GM19468 (cell line): ENCODE results near the gene LAMB3.
A peak's percentile ranks its signal among the peaks of the same experiment; 100 is the strongest.

Source experiments
- ATAC-seq: cut with Tn5 transposase; IDR thresholded peaks from one replicate; pipeline ENCODE4 v1.9.1; 2021; ENCODE audit warnings: mild to moderate bottlenecking, moderate library complexity, moderate number of reproducible peaks; ENCODE audit not compliant: unreplicated experiment; ENCODE audit errors: extremely low read depth

LAMB3 gene

DNA sequence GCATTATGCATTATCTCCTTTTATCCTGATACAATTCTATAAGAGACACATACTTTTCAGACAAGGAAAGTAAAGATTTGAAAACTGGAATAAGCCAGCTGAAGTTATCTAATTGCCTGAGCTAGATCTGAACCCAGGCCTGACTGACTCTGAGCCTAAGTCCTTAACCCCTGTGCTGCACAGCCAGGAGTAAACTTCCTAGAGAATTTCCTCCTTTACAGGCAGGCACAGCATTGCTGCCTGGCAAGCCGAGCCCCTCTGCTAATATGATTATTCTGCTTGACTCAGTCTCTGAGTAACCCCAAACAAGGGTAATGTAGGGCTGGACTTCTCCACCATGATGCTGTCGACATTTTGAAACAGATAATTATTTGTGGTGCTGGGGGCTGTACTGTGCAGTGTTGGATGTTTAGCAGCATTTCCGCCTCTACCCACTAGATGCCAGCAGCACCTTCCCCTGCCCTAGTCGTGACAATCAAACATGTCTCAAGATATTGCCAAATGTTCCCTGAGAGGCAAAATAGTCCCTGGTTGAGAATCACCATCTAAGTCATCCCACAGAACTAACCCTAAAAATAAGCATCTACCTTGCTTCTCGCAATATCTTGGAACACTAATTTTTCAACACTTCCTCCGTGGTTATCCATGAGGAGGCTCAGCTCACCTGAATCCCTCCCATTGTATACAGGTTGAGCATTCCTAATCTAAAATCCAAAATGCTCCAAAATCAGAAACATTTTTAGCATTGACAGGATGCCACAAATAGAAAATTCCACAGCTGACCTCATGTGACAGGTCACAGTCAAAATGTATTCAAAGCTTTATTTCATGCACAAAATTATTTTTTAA is 50.2 kb downstream of the LAMB3 start:
- ATAC-seq, result peak; percentile 46

DNA sequence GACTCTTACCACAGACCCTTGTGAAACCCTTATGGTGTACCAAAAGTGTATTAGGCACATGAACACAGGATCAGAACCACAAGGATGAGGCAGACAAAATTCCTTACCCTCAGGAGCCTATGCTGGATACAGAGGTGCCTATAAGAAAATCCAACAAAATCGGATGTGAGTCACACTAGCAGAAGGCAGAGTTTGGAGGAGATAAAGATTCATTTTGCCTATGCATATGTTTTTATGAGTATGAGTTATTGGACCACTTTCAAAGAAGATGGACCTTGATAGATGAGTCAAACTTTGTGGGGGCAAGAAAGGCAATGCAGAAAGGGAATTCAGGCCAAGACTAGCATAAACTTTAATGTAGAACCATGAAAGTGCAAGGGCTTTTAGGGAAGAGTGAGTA is 51.7 kb downstream of the LAMB3 start:
- ATAC-seq, result no peak

DNA sequence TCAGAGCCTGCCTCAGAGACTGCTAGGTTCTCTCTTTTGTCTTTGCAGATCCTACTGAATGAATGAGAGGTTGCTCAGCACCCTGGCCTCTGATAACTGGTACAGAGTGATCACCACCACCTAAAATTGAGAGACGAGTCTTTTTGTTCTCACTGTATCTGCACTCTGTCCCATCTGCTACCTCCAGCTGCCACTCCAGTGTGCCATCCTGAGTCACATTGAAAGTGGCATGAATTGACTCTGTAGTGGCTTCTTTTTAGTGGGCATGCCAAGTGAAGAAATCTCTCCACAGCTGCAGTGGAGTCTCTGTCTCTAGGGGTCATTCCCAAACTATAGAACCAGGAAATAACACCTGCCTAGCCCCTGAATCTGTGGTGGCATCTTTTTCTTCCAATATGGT is 54.0 kb downstream of the LAMB3 start:
- ATAC-seq, result no peak

DNA sequence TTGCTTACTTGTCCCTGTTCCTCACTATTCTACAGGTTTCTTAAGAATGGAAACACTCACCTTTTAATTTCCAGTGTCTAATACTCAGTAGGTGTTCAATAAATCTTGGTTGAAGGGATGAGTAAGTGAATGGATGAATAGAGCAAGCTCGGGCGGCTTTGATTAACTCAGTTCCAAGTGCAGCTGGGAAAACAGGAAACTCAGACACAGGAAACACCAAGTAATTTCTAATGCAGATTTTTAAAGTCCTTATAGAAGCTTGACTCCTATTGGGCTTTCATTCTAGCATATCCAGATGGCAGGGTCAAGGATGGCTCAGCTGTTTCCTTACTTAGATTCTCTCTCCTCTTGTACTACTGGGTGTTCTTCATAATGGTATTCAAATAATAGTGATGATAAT is 54.7 kb downstream of the LAMB3 start:
- ATAC-seq, result no peak

- ATAC-seq, result no peak
Measured at GRCh38 chr1:209595599-209596285, 56.5 kb downstream of the LAMB3 start.

- ATAC-seq, result no peak
Measured at GRCh38 chr1:209595028-209595427, 57.2 kb downstream of the LAMB3 start.

DNA sequence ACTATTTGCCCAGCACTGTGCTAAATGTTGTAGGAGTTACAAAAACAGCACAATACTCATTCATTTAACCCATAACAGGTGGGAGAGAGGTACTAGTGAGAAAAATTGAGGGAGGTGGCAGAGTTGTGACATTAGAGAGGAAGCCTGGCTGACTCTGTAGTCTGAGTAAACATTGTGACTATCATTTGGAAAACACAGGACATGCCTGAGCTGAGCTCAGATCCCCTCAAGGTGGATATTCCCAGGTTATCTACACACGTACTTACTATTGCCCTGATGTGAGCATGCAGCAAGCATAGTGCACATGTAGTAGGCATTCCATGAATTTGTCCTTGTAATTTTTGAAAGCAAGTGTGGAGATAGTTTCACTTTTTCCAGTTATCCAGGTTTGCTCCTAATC is 57.8 kb downstream of the LAMB3 start:
- ATAC-seq, result no peak

- ATAC-seq, result no peak
Measured at GRCh38 chr1:209593747-209594146, 58.5 kb downstream of the LAMB3 start.

- ATAC-seq, result no peak
Measured at GRCh38 chr1:209590405-209590804, 61.8 kb downstream of the LAMB3 start.

DNA sequence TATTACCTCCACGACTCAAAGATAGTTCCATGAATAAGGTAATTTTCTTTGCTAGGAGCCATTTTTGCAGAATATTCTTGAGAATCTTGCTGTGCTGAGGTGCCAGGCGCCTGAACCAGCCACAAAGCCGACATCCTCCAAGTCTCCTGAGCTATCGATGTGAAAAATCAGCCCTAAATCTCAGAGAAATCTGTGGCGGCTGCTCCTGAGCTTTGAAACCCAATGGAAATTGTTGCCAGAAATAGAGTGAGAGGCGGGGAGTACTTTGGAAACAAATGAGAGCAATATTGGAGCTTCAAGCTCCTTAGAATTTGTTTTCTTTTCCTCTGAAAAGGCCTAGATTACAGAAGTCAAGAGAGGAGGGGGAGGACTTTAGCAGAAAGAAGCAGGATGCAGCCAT is 62.4 kb downstream of the LAMB3 start:
- ATAC-seq, result no peak

- no peak for ATAC-seq
Measured at GRCh38 chr1:209589440-209589839, 62.8 kb downstream of the LAMB3 start.

DNA sequence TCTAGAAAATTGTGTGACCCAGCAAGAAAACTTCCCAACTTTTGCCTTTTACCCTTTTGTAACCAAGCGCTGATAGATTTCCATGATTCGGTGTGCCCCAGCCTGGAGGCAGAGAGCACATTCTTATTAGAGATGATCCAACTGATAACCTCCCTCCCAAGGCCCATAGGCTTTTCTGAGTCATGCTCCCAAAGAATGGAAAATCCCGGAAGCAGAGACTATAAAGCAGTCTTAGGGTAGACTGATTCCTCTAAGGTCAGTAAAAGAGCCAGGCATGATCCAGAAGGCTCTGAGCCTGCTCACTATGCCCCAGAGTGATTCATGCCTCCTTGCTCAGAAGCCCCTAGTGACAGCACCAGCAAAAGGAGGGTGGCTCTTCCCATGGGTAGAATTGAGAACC is 64.4 kb downstream of the LAMB3 start:
- no peak for ATAC-seq

DNA sequence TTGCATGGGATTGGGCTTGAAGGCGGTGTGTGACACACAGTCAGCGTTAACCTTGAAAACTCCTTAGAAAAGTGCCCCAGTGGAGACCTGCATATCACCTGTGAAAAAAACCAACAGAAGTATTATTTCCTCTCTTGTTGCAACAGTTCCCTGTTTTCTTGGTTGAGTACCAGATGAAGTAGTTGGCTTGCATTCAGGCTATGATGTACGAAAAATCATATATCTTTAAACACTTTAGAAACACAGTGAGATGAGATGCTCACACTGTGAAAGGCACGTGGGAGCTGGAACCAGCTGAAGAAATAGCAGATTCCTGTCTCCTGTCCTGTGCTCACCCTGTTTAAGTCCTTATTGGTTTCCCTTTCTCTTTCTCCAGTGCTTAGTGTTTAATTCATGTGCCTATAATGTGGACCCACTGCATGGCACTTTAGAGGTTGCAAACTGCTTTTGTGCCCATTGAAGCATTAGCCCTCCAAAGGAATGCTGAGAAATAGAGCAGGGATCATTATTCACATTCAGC is 65.9 kb downstream of the LAMB3 start:
- no peak for ATAC-seq

- no peak for ATAC-seq
Measured at GRCh38 chr1:209585672-209586071, 66.6 kb downstream of the LAMB3 start.

DNA sequence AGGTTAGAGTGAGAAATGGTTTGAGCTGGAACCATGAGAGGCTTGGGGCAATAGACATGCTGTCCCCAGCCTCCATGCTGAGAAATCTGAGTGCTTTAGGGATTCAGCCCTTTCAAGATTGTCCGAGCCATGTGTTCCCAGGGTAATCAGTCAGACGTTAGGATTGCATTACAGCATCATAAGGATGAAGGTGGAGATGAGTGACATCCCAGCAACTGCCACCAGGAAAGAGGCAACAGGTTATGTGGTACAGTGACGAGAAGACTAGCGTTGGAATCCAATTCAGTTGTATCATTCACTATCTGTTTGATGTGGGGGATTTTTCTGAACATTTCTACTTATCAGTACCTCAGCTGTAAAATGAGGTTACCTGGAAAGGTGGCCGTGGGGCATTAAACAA is 67.0 kb downstream of the LAMB3 start:
- ATAC-seq, result no peak

- no peak for ATAC-seq
Measured at GRCh38 chr1:209584231-209584672, 68.0 kb downstream of the LAMB3 start.

DNA sequence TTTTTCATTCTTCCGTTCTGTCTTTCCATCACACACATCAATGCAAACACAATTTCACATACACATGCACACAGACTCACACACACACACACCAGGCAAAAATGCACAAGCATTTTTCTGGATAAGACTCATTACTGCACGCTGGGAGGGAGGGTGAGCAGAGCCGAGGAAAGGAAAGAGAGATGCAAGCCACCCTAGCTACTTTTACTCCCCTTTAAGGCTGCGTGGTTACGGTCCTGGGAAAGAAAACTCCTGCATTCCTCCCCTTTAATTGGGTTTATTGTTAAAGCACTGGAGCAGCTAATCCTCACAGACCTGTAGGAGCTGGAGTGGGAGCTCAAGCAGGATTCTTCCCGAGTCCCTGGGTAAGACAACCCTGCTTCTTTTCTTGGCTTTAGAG is 68.8 kb downstream of the LAMB3 start, which contains the start of gene CAMK1G:
CAMK1G (plus strand) TSS at position 307 of the 400 bp plus-strand sequence. CDS start 11,270 bp downstream, outside the sequence.
- no peak for ATAC-seq

DNA sequence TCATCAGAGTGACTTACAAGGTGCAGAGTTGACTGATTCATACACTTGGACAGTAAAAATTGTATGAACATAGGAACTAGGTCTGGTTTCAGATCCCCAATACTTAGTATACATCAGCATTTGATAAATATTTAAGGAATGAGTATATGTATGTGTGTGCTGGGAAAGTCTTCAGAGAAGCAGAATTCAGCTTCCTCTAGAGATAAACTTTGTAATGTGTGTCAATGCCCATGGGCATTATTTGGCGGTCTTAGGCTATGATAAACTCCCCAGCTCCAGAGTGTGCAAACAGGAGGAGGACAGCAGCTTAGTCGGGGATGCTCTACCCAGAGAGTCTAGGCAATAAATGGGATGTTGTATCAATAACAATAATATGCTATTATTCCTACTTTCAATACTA is 71.6 kb downstream of the LAMB3 start:
- ATAC-seq, result no peak

GRCh38 chr1:209577346-209577745 is 74.9 kb downstream of the LAMB3 start:
- no peak for ATAC-seq

- ATAC-seq, result peak; percentile 40
Measured at GRCh38 chr1:209576392-209577197, 75.6 kb downstream of the LAMB3 start.
